Lower leg skin (tissue), 3 donors: ENCODE results near the gene LAMB4.

ENCODE experiments used
- POLR2A ChIP-seq, 2 donors: fragments of 450-650 bp; IDR thresholded peaks; one replicate each; pipeline ENCODE4 v1.6.1; 2016 to 2017; ENCODE audit warnings: antibody characterized with exemption in 2 of 2, mild to moderate bottlenecking in 1 of 2, moderate library complexity in 1 of 2
- TF ChIP-seq, protein P1 (sequence below), 3 donors: fragments of 450-650 bp; IDR thresholded peaks; one replicate each; pipeline ENCODE4 v1.5.1; 2016; ENCODE audit warnings: antibody characterized with exemption in 3 of 3, mild to moderate bottlenecking in 3 of 3, moderate library complexity in 2 of 3

DNA sequence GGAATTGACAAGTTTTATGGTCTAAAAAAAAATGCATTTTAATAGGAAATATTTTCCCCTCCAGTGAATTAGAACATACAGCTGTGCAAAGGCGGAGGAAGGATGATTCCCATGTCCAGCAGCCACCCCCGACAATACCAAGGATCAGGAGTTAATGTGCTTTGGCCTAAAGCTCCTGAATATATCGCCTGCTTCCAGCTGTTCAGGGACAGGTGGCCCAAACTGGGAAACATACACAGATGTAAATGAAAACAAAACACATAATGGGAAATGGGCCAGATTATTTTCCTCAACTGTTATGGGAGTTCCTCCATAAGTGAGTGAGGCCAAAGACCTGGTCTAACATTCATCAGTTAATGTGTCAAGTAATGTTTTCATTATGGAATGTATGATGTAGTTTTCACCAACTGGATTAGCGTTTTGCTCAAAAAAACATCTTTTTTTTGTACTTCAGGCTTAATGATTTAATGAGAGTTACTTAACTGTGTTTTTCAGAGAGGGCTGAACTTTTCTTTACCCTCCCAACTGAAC, 72.1 kb downstream of the LAMB4 start:
- TF ChIP-seq, protein P1, sequence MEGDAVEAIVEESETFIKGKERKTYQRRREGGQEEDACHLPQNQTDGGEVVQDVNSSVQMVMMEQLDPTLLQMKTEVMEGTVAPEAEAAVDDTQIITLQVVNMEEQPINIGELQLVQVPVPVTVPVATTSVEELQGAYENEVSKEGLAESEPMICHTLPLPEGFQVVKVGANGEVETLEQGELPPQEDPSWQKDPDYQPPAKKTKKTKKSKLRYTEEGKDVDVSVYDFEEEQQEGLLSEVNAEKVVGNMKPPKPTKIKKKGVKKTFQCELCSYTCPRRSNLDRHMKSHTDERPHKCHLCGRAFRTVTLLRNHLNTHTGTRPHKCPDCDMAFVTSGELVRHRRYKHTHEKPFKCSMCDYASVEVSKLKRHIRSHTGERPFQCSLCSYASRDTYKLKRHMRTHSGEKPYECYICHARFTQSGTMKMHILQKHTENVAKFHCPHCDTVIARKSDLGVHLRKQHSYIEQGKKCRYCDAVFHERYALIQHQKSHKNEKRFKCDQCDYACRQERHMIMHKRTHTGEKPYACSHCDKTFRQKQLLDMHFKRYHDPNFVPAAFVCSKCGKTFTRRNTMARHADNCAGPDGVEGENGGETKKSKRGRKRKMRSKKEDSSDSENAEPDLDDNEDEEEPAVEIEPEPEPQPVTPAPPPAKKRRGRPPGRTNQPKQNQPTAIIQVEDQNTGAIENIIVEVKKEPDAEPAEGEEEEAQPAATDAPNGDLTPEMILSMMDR (IDR thresholded peaks at IDR 0.05) = no peak
- TF ChIP-seq POLR2A (IDR thresholded peaks at IDR 0.05) = no peak
